NCI-H345 treated with DMSO at 0.1 percent for 48 hours (cell line): Measurements from ENCODE around the gene LRRC27.
A peak's percentile ranks its signal among the peaks of the same experiment; 100 is the strongest.

Experiments used
- DNase-seq: peaks from one replicate; lab custom pipeline; 2025; ENCODE audit not compliant: unreplicated experiment; lab: John Stamatoyannopoulos, UW

Gene LRRC27

GRCh38 chr10:132301371-132302330 is 30.3 kb upstream of the LRRC27 start:
- DNase-seq, result no peak

GRCh38 chr10:132302421-132303310 is 29.3 kb upstream of the LRRC27 start:
- DNase-seq, result no peak

GRCh38 chr10:132303361-132304115 is 28.5 kb upstream of the LRRC27 start:
- no peak for DNase-seq

- DNase-seq, result no peak
Observed at GRCh38 chr10:132304756-132305509, 27.1 kb upstream of the LRRC27 start.

DNA sequence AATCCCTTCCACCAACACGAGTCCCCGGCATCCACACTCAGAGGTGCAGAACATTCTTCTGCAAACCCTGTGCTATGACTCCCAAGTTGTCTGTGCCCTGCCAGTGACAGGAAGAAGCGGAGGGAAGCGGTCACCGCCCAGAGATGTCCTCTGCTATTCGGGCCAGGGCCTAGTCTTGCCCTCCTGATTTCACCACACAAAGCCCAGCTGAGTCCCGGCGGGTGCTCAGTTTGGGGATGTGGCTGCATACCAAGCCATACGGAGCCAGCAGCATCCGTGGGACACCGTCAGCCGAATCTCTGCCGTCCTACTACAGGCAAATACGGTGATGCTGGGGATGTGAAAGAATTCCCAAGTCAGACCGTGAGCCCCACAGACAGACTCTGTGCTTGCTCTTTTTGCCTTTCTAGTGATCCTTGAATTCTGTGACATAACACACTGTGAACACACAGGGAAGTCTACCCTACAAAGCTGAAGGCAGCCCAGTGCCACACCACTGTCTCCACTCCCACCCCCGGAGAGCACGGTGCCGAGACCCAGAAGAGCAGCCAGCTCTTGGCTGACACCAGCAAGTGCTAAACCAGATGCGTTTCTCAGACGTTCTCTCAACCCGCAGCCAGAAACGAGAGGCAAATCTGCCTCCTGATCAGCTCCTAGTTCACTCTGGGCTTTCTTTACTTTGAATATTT is 26.2 kb upstream of the LRRC27 start:
- DNase-seq, result no peak

DNA sequence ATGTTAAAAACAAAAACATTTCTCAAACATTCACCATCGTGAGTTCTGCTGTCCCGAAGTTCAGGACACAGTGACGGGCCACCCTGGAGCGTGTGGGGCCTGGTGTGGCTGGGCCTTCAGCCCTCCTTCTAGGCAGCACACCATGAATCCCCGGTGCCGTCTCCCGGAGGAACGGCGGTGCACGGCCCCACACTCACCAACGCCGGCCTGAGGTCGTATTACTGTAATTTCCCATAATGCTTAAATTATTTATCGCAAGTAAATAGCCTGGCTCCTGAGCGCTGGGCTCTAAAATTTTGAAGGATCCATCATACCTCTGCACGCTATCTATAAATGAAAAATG is 25.7 kb upstream of the LRRC27 start:
- DNase-seq, result no peak

GRCh38 chr10:132306864-132307751 is 24.9 kb upstream of the LRRC27 start:
- no peak for DNase-seq

DNA sequence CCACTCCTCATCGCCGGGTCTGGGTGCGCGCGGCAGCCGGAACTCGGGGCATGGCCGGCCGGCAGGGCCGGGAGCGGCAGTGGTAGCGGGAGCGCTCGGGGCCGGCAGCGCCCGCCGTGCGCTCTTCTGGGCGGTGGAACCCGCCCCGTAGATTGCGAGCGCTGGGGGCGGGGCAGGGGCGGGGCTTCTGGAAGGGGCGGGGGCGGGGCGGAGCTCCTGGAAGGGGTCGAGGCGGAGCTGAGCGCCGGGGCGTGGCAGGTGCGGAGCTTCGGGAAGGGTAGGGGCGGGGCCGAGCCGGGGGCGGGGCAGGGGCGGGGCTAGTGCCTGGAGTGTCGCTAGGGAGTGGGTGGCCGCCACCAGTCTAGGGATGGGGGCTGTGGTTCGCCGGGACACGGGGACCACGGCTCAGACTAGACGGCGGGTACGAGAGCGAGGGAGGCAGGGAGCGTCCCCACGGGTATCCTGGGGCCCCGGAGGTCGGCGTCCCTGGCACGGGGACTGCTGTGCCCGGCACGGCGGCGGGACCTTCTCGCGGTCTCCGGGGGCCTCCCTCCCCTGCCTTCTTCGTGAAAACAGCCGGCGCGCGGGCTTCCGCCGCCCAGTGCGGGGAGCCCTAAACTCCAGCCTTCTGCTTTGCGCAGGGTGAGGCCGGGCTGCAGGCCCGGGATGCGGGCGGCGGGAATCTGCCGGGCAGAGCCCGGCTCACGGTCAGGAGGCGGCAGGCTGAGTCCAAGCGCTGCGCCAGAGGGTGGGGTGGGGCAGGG is 24.0 kb upstream of the LRRC27 start, which contains the start of gene STK32C:
STK32C (minus strand) TSS at position 128 of the 764 bp plus-strand sequence; CDS start at position 11, 117 bp downstream.
- peak; percentile 45 for DNase-seq

- no peak for DNase-seq
Observed at GRCh38 chr10:132308587-132309470, 23.2 kb upstream of the LRRC27 start.

- no peak for DNase-seq
Observed at GRCh38 chr10:132309471-132309865, 22.5 kb upstream of the LRRC27 start.

DNA sequence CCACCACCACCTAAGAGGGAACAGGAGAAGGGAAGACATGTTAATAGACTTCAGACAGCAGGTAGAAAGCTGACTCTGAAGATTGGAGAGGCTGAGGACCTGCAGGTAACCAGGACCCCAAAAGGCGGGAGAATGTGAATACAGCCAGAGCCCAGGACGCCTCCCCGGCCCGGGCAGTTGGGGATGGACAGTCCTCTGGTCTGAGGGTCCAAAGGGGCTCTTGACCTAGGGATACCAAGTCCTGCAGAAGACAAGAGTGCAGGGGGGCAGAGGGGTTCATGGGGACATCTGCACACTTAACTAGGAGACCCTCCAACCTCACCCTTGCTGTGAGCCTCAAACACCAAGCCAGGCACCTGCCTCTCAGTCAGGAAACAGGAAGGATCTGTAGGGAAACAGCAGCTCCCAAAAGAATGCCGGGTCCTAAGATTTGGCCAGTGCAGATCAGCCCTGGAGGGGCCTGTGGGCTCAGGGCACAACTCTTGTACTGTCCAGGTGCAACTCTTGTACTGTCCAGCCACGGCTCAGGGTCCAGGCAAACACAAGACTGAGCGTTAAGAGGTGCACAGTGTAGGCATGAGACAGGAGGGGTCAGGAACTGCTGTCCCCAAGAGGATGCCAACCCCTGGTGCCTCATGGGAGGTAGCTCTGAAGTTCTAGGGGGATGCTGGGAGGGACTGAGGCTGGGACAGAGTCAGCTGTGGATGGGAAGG is 22.0 kb upstream of the LRRC27 start:
- DNase-seq, result no peak

GRCh38 chr10:132310701-132311337 is 21.2 kb upstream of the LRRC27 start:
- no peak for DNase-seq

DNA sequence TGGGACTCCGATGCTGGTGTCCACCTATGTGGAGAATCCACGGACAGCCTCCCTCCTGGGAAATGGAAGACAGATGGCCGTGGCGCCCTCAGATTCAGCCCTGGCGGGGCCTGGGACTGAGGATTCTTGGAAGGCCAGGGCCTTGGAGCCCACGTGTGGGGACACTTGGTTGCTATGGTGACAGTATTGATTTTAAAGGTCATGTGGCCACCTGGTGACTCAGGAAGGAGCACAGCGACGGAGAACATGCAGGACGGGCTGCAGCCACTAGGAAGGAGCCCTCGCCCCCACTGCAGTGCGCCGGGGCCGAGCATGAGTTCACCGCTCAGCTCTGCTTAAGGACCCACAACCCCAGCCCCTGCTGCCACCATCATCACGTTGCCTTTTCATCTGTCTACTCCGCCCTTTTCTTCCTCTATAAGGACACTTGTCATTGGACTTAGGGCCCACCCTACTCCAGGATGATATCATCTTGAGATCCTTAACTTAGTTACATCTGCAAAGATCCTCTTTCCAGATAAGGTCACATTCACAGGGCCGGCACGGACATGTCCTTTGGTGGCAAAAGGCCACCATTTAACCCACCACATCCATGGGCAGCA is 20.6 kb upstream of the LRRC27 start:
- DNase-seq, result no peak

GRCh38 chr10:132313305-132313704 is 18.7 kb upstream of the LRRC27 start:
- DNase-seq, result no peak

GRCh38 chr10:132313865-132314264 is 18.1 kb upstream of the LRRC27 start:
- DNase-seq, result no peak
